Ovary (tissue), 9 donors: ENCODE measurements around the gene MCTP1. TPM values are rescaled to one million over a fixed set of nuclear protein-coding genes. Genes with fewer than 3 reads are reported as not detected.

Source experiments
- DNase-seq, 5 donors: peaks; one replicate each; pipeline ENCODE4 v3.0.0-alpha.2; 2019 to 2020
- H3K27ac ChIP-seq, 2 donors: fragments of 200-600 bp; one replicate each; pipeline versions ENCODE4 v1.5.1 to v1.8.0; 2019 to 2022
- H3K27me3 ChIP-seq: fragments of 200-600 bp; one replicate; pipeline ENCODE4 v1.8.0; 2022
- H3K36me3 ChIP-seq: fragments of 200-600 bp; sonication (generic); one replicate; pipeline ENCODE4 v1.5.1; 2019
- H3K4me1 ChIP-seq: one replicate; pipeline ENCODE4 v1.8.1; 2013; ENCODE audit warnings: mild to moderate bottlenecking, moderate library complexity; ENCODE audit not compliant: insufficient read depth
- H3K4me3 ChIP-seq: fragments of 200-600 bp; sonication (generic); one replicate; pipeline ENCODE4 v1.5.1; 2017
- H3K9me3 ChIP-seq, 2 donors: fragments of 200-600 bp in 1 of 2; sonication (generic) in 1 of 2; one replicate each; pipeline versions ENCODE4 v1.5.1 to v1.8.1; 2013 to 2019; ENCODE audit warnings: mild to moderate bottlenecking in 1 of 2, moderate library complexity in 1 of 2
- CTCF ChIP-seq, 3 donors: fragments of 450-650 bp in 2 of 3; fragments of 200-600 bp in 1 of 3; IDR thresholded peaks; one replicate each; pipeline versions ENCODE4 v1.5.1 to v1.8.0; 2016 to 2022; ENCODE audit warnings: antibody characterized with exemption in 3 of 3, mild to moderate bottlenecking in 1 of 3
- EP300 ChIP-seq: sonication (generic); formaldehyde crosslinking; IDR thresholded peaks from one replicate; pipeline ENCODE4 v1.6.1; 2017; ENCODE audit warnings: antibody characterized with exemption
- POLR2A ChIP-seq: fragments of 450-650 bp; IDR thresholded peaks from one replicate; pipeline ENCODE4 v1.6.1; 2017; ENCODE audit warnings: antibody characterized with exemption, mild to moderate bottlenecking, moderate library complexity
- WGBS, 3 donors: extraction: QIAGEN DNeasy Blood & Tissue Kit in 1 of 3; methylation state at CpG; one replicate each; pipeline versions ENCODE4 v1.1.5 to v1.1.7; 2013 to 2017; 5-methylcytosine and 5-hydroxymethylcytosine counted together
- intact Hi-C, 4 donors: fragments of 100-400 bp; cut with DNase I; formaldehyde crosslinking; loops; one replicate each; pipeline versions ENCODE4 v1.11.0 to v1.15.1; 2022 to 2023
- polyA plus RNA-seq, 2 donors: library from polyadenylated mRNA; stranded (reverse); fragments of 200-250 nt in 1 of 2; fragments of 350-450 nt in 1 of 2; fragmentation: Illumina TruSeq in 1 of 2; extraction: RNeasy Lipid Tissue Mini Kit (QIAGEN cat#74804) in 1 of 2; gene quantifications; one replicate each; pipeline ENCODE4 v1.2.3, GENCODE V29; 2013 to 2014
- total RNA-seq, 7 donors: library from RNA; depleted of rRNA in 2 of 7; stranded (reverse); fragments of >200 nt in 2 of 7; fragmentation: NEBNext Ultra II Directional in 3 of 7; extraction: Animal tissue kit (Norgen Biotek cat#: 25700) in 3 of 7; gene quantifications; one replicate each; pipeline versions ENCODE4 v1.1.0 to v1.2.4, GENCODE V29; 2016 to 2023
- donor health status: DM: no; HTN: no; CAD: no; lungs with moderate emphysema.
- donor health status: DM: no; HTN: no; CAD: no.
- donor health status: Bipolar disorder and iron deficiency.
- donor health status: DM: yes; HTN: yes; CAD: no.
- donor health status: DM: no; HTN: no; CAD: no.
- donor health status: DM: yes; HTN: yes; CAD: no.

MCTP1 gene
- total and polyA plus RNA-seq, 9 donors, result 1.7 to 11.4 (median 5.0) TPM

DNA sequence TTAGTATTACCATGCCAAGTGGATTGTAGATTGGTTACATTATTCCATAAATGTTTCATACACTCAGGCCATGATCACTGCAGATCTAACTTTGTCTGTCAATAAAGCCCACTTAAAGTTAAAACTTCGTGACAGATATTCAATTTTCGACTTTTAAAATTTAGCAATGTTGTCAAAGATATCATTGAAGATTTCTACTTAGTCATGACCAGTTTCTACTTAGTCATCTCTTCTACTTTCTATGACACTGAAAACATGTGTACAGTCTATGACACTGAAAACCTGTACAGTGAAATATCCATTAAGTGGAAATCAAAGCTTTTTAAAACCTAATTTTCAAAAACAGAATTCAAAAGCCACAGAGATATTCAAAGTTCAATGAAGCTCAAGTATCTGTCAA lies 258.2 kb downstream of the MCTP1 start:
- 83 to 89% (median 89%) methylated on average over 2 of the region's 2 CpGs for WGBS, 3 donors
- H3K27me3 ChIP-seq, result no peaks in the 10 kb centered on the region
- DNase-seq, result no peak
- H3K4me3 ChIP-seq, result no peak overlapping the region
- TF ChIP-seq EP300 (no peak), CTCF (IDR thresholded peaks at IDR 0.05) (no peak), POLR2A (no peak)
- no peak overlapping the region for H3K27ac ChIP-seq
- H3K9me3 ChIP-seq, result no peaks in the 10 kb centered on the region
- intact Hi-C loops, result no loop called here
- no peaks in the 10 kb centered on the region for H3K36me3 ChIP-seq
- H3K4me1 ChIP-seq, result no peaks in the 10 kb centered on the region

- Histone ChIP-seq H3K27ac (no peak overlapping the region), H3K4me1 (no peaks in the 10 kb centered on the region), H3K27me3 (no peaks in the 10 kb centered on the region), H3K4me3 (no peak overlapping the region), H3K36me3 (no peaks in the 10 kb centered on the region), H3K9me3 (no peaks in the 10 kb centered on the region)
- no peak for DNase-seq
- WGBS, 3 donors, result 72 to 89% (median 88%) methylated on average over 5 of the region's 5 CpGs
- intact Hi-C loops, result no loop called here
- no peak for TF ChIP-seq EP300
- no peak for TF ChIP-seq CTCF (IDR thresholded peaks at IDR 0.05)
- TF ChIP-seq POLR2A, result no peak
Observed at GRCh38 chr5:95022967-95023695, 261.8 kb downstream of the MCTP1 start.

DNA sequence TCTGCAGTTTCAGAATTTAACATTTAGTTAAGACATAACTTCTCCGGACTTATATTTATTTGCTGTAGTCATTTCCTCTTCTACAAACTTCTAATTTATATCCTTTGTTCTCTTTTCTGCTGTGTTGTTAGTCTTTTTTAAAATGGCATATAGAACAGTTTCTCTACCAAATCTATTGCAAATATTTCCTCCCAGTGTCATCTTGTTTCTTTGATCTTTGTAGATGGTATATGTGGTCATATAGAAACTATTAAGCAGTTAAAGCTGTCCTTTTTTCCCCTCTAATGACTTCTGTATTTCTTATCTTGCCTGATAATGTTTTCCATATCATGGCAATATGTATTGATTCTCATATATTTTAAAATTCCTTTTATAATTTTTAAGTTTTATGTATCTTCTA lies 264.5 kb downstream of the MCTP1 start:
- TF ChIP-seq EP300 (no peak), CTCF (IDR thresholded peaks at IDR 0.05) (no peak), POLR2A (no peak)
- H3K4me3 ChIP-seq, result no peak overlapping the region
- H3K9me3 ChIP-seq, result no peaks in the 10 kb centered on the region
- no peak overlapping the region for H3K27ac ChIP-seq
- DNase-seq, result no peak
- no peaks in the 10 kb centered on the region for H3K27me3 ChIP-seq
- WGBS, 3 donors, result 33 to 95% (median 42%) methylated on average over 1 of the region's 1 CpG
- intact Hi-C loops, result no loop called here
- no peaks in the 10 kb centered on the region for H3K4me1 ChIP-seq
- H3K36me3 ChIP-seq, result no peaks in the 10 kb centered on the region

- no peak for DNase-seq
- Histone ChIP-seq H3K27me3 (no peaks in the 10 kb centered on the region), H3K36me3 (no peaks in the 10 kb centered on the region), H3K4me3 (no peak overlapping the region), H3K27ac (no peak overlapping the region), H3K4me1 (no peaks in the 10 kb centered on the region), H3K9me3 (no peaks in the 10 kb centered on the region)
- TF ChIP-seq CTCF (IDR thresholded peaks at IDR 0.05) (no peak), POLR2A (no peak), EP300 (no peak)
- WGBS, 3 donors, result 63 to 73% (median 68%) methylated on average over 2 of the region's 2 CpGs
- intact Hi-C loops, result no loop called here
Observed at GRCh38 chr5:95018946-95019345, 265.9 kb downstream of the MCTP1 start.
